Stimulated activated naive CD4-positive, alpha-beta T cell treated with Interleukin-2 at 50 U/mL for 16 hours (primary cell): Measurements from ENCODE around the gene OCA2.
A peak's percentile ranks its signal among the peaks of the same experiment; 100 is the strongest.

Source experiments
- DNase-seq: peaks from one replicate; lab custom pipeline; 2025; lab: John Stamatoyannopoulos, UW

Gene OCA2

DNA sequence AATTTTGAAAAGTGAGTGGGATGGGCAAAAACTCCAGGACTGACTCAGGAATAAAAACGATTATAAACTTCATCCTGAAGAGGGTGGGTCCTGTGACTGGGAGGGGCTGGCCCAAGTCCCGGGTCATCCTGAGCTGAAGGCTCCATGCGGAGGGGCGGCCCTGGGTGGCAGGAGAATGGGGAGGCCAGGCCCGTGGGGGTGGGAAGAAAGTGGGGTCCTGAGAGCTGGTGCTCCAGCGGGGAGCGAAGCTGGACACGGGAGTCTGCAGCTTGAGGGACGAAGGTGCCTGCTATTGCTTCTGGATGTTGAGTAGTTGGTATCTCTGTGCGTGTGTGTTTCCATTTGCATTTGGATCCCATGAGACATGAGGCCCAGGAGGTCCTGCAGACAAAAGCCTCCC, 4.7 kb upstream of the OCA2 start:
- no peak for DNase-seq

DNA sequence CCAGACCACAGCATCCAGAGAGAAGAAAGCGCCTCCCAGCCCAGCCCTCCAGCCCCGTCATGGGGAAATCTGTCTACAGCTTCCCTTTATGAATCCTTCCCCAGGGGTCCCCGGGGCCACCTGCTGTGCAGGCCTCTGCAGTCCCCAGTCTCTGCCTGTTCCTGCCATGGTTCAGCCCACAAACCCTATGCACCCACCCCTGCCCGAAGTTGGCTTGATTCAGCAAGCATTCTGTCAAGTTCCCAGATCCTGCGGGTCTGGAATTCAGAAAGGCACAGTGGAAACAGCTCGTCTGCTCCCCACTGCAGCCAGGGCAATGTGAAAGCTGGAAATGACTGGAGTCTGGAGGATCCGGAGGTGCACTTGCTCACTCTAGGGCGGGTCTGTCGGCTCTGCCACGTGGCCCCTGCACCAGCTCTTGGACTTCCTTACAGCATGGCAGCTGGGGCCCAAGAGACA, 2.9 kb upstream of the OCA2 start:
- no peak for DNase-seq

DNA sequence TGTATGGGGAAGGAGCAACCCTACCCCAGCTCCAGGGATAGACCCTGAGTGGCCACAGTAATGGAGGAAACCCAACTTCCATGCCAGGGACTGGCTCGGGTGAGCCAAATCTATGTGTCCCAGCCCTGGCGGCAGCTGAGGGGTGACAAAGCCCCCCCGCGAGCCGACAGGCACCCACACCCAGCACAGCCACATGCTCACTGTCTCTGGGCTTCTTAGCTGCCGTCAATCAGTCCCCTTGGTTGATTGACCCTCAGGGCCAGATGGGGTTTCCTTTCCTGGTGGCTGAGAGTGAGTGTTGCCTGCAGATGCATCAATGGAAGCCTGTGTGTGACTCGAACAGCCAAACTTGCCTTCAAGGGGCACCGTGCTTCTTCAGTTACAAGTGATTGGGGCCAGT, 2.1 kb upstream of the OCA2 start:
- no peak for DNase-seq

DNA sequence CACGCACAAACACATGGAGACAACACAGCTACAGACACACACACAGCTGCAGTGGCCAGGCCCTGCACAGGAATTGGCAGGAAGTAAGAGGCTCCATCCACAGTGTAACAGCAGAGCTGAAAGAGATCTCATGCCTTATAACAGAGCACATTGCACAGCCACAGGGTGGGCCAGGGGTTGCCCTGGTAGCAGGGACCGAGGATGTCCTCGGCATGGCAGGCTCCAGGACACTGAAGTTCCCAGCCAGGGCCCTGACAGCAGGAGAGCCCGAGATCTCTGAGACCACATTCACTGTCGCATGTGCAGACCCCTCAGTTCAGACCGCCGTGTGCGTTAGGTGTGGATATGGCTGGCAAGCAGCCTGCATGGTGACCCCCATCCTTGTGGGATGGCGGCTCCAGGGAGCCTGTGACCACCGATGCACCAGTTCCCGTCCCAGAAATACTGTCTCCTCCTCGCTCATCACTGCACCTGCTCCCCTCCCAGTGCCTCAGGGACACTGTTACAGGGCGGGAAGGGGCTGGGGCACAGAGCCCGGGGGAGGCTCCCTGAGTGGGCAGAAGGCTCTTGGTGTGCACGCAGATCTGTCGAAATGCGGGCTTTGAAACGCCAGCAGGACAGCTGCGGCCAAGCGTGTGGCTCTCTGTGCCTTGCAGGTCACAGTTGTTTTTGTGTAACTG, 1.5 kb upstream of the OCA2 start:
- no peak for DNase-seq

DNA sequence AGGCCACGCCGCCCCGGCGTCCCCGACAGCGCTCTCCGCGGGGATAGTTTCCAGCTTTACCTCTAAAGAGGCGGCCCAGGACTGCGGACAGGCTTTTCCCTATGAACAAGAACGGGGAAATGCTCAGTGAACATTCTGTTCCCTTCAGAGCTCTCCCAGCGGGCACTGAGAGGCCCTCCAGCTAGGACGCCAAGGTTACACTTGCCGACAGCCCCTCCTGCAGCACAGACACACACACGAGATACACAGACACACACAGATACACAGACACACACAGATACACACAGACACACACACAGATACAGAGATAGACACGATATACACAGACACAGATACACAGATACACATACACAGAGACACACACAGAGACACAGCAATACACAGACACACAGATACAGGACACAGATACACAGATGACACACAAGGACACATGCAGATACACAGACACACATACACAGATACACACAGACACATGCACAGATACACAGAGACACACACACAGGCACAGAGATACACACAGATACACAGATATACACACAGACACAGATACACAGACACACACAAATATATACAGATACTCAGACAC, 533 bp upstream of the OCA2 start:
- DNase-seq = no peak

DNA sequence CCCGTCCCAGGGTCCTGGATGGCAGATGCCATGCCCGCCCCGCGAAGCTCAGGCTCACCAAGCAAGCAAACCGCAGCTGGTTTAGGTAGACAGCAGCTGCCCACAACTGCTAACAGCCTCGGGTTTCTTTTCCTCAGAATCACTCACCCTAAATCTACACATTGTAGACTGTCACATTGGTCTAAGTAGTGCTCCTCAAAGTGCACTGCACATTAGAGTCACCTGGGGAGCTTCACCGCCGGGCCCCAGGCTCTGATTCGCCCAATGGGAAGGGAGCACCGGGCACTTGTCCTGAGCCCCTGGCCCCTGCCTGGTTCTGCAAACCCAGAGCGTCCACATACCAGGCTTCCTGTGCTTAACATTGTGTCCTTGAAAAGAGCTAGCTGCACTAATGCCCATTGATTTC, 752 bp downstream of the OCA2 start:
- DNase-seq = no peak

DNA sequence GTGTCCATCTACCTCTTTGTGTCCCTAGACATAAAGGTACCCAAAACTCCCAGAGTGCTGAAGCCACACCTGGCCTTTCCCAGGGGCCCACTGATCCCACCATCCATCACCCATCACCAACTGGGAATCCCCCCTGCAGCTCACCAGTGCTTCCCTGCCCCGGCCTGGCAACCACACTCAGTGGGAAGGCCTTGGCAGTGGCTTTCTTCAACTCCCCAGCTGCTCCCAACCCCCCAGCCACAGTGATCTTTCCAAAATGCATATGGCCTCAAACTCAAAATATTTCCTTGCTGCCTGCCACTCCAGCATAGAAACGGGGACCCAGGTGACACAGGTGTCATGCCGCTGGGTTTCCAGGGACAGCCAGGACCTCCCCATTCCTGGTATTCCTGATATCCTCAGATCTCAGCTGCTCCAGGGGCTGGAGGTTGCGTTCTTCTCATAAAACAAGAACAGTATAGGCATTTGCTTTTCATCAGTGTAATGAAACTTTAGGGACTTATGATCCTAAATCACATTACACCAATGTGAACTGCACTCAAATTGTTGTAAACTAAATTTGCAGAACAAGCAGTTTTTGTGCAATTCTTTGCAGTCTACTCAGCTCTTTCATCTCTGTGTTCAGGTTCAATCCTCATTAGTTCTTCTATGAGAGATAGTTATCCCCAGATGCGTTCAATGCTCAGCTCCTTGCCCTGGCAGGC, 1.3 kb downstream of the OCA2 start:
- no peak for DNase-seq

DNA sequence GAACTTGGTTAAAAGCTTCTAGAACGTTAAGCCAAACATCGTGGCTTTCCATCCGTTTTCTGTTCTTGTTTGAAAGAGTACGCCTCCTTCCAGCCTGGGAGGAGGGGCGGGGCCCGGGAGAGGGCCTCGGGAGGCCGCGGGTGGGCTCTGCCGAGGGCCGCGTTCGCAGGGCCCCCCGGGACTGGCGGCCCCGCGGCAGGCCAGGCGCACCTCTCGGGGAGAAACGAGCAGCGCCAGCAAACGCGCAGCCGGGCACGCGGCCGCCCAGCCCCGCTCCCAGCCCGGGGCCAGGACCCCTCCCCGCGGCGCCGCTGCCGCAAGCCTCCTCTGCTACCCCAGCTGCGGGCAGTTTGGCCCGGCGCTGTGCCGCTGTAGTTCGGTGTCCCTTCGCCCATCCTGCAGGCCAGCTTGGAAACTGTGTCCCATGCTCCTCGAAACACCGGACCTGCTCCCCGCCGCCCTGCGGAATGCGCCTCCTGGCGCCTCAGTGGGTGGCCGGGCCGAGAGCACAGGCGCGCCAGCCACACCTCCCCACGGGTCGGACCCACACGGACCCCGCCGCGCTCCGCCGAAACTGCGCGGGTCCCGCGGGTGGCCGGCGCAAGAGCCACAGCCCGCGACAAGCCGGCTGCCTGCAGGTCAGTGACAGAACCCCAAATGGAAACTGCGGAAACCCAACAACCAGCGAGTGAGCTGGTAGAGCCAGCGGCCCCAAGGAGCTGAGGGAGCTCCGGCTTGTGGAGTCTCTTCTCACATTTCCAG, 2.3 kb downstream of the OCA2 start:
- DNase-seq = no peak

DNA sequence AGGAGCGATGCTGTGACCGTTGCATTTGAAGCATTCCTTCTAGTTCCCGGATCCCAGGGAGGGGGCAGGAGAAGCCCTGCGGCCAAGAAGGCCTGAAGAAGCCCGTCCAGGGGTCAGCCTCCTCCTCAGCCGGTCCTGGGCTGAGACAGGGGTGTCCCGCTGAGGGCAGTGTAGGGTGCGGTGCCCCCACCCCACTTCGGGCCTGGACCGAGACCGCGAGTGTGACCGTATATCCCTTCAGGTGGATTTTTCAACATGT, 2.8 kb downstream of the OCA2 start:
- no peak for DNase-seq

DNA sequence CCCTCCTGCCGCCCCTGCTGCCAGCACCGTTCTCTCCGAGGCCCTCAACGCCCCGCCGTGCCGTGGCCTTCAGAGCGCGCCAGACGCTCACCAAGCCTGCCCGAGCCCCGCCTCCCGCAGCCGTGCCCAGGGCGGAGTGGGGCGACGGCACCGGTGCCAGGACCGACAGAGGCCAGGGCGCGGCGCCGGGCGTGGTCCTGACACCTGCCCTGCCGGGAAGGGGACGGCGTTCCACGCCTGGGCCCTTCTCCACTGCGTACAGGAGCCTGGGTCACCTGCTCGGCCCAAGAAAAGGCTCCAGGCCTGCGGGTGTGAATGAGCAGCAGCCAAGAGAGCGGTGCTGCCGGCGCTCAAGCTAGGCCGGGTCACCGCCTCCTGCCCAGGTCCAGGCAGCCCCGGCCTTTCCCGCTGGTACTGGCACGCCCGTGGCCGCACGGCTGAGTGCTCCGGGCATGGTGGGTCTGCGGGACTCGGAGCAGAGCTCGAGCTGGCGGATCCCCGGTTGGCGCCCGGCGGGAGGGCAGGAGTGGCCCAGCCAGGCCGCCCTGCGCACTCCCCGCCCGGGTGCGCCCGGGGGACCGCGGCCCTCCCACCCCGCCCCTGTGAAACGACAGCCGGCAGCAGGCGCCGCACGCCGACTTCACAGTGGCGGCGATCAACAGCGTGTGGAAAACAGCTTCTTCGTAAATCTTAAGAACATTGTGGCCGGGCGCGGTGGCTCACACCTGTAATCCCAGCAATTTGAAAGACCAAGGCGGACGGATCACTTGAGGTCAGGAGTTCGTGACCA, 4.2 kb downstream of the OCA2 start:
- DNase-seq = peak; percentile 5

DNA sequence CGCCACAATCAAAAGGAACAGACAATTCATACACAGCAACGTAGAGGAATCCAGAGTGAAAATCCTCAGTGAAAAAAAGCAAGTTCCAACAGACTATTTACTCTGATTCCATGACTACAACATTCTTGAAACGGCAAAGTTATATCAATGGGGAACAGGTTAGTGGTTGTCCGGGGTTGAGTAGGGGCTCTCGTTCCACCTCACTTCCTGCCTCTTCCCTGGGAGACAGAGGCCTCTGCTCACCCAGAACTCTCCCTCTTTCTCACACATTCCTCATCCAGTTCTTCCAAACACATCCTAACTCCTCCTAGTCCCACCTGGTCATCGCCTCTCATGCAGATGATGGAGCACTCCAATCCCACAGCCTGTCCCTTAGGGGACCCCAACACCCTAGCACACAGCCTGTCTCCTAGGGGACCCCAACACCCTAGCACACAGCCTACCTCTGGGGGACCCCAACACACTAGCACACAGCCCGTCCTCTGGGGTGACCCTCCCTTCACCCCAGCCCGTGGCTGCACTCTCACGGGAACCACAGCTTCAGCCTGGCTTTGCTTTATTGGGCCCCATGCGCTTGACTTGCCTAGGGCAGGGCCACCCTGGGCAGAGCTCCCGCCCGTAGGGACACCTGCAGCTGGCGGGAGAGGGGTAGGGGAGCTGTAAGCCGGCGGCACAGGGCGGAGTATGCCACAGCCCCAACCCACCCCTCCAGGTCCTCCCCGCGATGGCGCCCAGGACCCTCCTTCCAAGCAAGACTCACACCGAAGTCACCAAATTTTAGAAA, 5.2 kb downstream of the OCA2 start:
- DNase-seq = no peak

DNA sequence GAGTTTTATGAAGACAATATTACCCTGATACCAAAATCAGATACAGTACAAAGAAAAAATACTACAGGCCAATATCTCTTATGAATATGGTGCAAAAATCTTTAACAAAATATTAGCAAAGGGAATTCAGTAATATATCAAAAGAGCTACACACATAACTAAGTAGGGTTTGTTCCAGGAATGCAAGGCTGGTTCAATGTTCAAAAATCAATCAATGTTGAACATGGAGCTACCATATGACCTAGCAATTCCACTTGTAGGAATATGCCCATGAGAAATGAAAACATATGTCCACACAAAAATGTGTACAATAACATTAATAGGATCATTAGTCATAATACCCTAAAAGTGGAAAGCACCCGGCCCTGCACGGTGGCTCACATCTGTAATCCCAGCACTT, 7.8 kb downstream of the OCA2 start:
- DNase-seq = no peak

DNA sequence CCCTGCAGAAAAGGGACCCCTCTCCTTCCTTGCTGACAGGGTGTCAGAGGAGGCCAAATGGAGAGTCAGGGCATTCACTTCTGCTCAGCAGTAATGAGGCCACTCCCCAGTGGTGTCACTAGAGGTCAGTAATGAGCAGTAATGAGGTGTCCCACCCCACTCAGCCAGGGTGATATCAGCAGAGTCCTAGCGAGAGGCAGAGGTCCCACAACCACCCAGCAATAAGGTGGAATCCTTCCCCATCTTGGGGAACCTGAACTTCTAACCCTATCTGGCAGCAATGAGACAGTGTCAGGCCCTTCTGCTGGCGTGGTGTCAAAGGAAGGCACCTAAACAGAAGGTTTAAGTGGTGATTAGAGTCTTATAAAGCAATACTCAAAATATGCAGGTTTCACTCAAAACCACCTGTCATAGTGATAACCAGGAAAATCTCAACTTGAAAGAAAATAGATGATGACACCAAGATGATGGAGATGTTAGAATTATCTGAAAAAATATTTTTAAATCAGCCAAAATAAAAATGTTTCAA, 12.9 kb downstream of the OCA2 start:
- peak; percentile 19 for DNase-seq

DNA sequence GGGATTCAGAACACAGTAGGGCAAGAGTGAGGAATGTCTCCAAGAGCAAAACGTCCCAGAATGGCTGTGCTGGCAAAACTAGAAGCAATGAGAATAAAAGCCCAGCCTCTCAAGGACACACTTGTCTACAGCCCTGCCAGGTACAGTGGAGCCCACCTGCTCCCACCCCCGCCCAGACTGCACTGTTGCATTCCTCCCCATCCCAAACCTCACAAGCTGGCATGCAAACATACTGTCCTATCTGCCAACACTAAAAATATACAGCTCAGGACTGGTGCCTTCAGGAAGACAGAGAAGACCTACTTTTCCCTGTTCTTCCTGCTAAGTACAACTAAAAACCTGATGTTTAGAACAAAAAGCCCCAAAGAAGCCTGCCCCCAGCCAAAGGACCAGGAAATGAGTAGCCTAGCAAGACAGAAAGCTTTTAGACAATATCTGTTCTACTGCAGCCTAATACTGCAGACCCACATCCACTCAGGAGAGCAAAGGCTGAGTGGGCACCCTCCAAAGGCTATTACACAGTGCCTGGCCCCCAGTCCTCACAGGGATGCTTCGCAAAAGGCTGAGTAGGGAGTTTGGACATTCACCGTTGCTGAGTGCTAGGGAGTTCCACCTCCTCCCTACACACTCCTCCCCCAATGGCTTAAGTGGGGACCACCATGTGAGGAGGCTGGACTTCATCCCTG, 13.5 kb downstream of the OCA2 start:
- DNase-seq = no peak

DNA sequence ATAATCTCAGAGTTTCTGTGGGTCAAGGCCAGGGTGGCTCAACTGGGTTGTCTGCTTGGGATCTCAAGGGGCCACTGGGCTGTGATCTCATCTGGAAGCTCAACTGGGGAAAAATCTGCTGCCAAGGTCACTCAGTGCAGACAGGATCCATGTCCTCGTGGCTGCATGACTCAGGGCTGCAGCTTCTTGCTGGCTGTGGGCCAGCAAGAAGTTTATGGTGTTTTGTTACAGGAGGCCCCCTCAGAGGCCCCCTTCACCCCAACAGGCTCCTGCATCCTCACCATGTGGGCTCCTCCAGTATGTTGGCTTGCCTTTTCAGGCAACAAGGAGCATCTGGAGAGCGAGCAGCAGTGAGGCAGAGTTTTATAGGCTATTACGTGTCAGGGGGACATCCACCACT, 14.6 kb downstream of the OCA2 start:
- no peak for DNase-seq

DNA sequence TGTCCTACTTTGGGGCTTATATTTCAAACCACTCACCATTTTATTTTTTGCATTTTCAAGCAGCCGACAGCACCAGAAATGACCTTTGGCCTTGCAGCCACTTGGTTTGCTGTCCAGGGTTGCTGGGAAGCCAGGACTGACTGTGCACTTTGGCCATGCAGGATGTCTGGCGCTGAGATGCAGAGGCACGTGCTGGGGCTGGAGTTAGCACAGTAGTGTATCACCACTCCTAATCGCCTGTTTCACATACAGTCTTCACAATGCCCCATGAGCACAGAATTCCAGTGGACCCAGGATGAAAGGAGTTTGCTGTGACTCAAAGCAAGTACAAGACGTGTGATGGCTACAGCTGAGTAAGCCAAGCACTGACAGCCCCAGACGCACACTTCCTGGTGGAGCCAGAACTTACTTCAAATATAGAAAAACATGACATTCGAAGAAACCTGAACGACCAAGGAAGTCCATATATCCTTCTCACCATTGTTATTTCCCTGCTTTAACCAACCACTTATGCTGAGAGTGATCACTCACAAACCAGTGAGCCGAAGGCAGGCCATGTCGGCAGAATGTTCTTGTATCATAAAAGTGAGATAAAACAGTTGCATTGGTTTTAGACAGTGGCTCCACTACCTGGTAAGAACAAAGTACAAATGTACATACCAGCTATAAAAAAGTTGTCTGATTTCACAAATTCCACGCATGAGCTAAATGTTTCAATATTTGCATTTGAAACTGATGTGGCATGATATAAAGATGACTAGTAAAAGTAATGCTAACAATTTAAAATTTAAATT, 16.0 kb downstream of the OCA2 start:
- DNase-seq = no peak

DNA sequence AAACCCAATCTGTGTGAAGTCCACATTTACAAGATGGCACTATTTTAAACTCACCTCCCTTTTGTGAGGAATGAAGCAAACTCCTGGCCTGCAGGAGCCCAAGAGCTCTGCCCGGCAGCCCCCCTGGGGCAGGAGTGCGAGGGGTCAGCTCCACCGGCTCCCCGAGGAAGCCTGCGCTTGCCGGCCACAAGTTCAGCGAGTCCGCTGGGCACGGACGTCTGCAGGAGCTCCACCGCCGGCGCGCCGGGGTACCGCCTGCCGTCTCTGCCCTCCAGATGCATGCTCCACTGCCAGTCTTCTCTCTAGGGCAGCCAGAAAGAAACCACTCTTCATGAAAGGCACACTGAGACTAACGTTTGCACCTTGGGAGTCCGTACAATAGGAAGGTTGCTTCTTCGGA, 17.5 kb downstream of the OCA2 start:
- no peak for DNase-seq

DNA sequence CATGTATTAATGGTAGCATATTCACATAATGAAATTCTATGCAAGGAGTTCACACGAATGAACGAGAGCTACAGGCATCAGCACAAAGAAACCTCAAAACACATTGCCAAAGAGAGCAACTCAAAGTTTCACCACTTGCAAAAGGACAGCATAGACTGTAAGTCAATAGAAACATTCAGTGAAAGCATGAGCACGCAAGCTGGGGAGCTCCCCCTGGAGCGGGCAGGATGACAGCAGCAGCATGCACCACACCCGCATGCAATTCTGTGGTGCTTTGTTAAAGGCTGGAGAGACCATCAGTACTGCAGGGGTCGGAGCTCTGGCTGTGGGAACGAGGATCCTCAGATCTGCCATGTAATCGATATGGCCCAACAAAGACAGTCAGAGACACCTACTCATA, 18.7 kb downstream of the OCA2 start:
- DNase-seq = no peak

DNA sequence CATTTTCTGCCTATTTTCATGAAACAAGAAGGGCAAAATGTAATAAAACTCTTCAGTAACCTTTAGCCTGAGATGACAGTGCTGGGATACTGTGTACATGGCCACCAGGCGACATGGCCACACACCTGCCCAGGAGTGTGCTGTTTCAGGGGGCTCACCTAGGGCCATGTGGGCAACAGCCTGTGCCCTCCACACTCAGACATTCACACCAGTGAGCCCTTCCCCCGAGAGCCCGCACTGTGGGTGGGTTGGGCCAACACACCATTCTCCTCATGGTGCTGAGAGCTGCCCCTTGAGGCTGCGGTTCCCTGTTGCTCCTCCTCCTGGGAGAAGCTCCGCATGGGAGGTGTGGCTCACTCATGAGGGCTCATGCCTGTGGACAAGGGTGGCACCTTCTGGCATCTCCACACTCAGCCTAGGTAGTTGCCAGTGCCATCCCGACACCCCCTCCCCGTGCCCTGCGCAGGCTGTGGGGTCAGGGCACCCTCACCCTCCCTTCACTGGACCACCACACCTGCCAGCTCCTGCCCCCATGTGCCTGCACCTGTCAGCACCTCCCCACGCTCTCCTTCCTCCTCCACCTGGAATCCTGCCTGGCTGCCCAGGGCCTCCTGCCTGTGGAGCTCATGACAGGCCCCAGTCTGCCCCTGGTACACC, 19.7 kb downstream of the OCA2 start:
- no peak for DNase-seq
